ENCODE results near the gene ARID3C.

Gene ARID3C

DNA sequence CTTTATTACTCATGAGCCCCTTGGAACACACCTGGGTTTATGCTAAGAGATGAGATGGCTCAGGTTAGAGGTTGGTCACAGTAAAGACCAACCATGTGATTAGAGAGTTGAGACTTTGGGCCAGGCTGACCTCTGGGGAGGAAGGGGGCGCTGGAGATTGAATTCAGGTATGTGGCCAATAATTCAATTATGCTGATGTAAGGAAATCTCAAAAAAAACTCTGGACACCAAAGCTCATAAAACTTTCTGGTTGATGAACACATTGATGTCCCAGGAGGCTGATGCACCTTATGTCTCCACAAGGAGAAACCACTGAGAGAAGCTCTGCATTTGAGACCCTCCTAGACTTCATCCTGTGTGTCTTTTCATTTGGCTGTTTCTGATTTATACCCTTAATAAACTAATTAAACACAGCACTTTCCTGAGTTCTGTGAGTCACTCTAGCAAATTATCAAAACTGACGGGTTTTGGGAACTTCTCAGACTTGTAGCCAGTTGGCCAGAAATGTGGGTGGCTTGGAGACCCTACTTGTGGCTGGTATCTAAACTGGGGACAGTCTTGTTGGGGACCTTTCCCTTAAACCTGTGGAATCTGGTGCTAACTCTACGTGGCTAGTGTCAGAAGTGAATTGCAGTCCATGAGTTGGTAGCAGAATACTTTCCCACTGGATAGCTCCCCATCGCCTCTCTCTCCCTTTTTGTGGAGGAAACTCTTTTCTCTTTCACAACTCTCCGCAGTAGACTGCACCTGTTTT, 41.1 kb upstream of the ARID3C start:
- no peak overlapping the region for H3K4me3 ChIP-seq (replicated peaks; ENCODE audit: low read depth, low read length)
- TF ChIP-seq, protein P1, sequence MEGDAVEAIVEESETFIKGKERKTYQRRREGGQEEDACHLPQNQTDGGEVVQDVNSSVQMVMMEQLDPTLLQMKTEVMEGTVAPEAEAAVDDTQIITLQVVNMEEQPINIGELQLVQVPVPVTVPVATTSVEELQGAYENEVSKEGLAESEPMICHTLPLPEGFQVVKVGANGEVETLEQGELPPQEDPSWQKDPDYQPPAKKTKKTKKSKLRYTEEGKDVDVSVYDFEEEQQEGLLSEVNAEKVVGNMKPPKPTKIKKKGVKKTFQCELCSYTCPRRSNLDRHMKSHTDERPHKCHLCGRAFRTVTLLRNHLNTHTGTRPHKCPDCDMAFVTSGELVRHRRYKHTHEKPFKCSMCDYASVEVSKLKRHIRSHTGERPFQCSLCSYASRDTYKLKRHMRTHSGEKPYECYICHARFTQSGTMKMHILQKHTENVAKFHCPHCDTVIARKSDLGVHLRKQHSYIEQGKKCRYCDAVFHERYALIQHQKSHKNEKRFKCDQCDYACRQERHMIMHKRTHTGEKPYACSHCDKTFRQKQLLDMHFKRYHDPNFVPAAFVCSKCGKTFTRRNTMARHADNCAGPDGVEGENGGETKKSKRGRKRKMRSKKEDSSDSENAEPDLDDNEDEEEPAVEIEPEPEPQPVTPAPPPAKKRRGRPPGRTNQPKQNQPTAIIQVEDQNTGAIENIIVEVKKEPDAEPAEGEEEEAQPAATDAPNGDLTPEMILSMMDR (IDR thresholded peaks at IDR 0.05; ENCODE audit: insufficient read depth, low read length, poor library complexity, severe bottlenecking) = no peak
- no peaks in the 10 kb centered on the region; the same call in 1 of the 2 replicates for H3K27me3 ChIP-seq (replicated peaks; ENCODE audit: control insufficient read depth, insufficient read depth, low read length)
- DNase-seq (ENCODE audit: extremely low read depth, insufficient read length) = no peak
- H3K36me3 ChIP-seq (ENCODE audit: control insufficient read depth, insufficient read depth, low read length) = no peaks in the 10 kb centered on the region

DNA sequence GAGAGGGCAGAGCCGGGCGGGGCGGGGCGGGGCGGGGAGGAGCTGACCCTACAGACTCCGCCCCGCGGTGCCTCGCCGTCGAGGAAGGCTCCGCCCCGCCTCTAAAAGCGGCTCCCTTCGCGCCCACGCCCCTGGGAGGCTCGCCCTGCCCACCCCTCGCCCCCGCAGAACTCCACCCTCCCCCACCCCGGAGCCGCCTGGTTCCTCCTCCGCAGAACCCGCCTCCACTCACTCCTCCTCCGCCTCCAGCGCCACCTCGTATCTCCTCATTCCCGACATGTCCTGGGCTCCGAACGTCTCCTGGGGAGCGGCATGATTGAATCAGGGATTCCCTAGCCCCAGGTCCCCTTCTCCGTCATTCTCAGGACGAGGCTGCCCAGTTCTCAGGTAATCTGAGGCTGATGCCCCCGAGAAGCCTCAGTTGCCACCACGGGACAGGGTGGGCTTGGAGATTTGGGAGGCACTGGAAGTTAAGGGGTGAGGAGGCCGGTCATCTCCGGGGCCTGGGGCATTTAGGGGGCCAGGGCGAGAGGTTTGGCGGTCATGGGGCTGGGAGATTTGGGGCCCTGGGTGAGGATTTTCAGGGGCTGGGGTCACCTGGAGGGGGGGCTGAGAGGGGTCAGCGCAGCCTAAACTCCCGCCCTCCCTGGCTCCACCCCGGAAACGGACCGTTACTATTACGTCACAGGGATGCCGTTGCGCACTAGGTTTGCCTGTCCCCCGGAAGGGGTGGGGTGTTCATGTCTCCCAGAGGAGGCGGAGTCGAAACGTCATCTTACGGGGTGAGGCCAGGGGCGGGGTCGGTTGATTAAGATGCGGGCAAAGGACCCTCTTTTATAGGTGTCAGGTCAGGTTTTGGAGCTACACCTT, 36.8 kb upstream of the ARID3C start:
- Histone ChIP-seq H3K27me3 (replicated peaks; ENCODE audit: control insufficient read depth, insufficient read depth, low read length) (no peaks in the 10 kb centered on the region; the same call in 1 of the 2 replicates), H3K36me3 (ENCODE audit: control insufficient read depth, insufficient read depth, low read length) (no peaks in the 10 kb centered on the region), H3K4me3 (replicated peaks; ENCODE audit: low read depth, low read length) (peak overlapping the region; percentile 76)
- TF ChIP-seq, protein P1 (IDR thresholded peaks at IDR 0.05; ENCODE audit: insufficient read depth, low read length, poor library complexity, severe bottlenecking) = no peak
- peak; percentile 76 for DNase-seq (ENCODE audit: extremely low read depth, insufficient read length)

DNA sequence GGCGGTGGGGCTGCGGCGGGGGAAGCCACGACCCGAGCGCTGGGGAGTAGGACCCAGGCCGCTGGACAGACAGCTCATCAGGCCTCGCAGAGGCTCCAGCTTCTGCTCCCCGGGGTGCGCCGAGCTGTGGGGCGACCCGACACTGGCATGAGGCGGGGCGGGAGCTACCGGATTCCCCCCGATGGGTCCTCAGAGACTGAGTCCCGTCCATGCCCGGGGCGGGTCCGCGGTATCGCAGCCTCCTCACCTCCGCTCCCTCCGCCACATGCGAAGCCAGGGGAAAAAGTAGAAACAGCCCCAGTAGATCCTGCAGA, 36.2 kb upstream of the ARID3C start:
- TF ChIP-seq, protein P1 (IDR thresholded peaks at IDR 0.05; ENCODE audit: insufficient read depth, low read length, poor library complexity, severe bottlenecking) = no peak
- no peak for DNase-seq (ENCODE audit: extremely low read depth, insufficient read length)
- Histone ChIP-seq H3K4me3 (replicated peaks; ENCODE audit: low read depth, low read length) (peak overlapping the region; percentile 57), H3K36me3 (ENCODE audit: control insufficient read depth, insufficient read depth, low read length) (no peaks in the 10 kb centered on the region), H3K27me3 (replicated peaks; ENCODE audit: control insufficient read depth, insufficient read depth, low read length) (no peaks in the 10 kb centered on the region; the same call in 1 of the 2 replicates)

DNA sequence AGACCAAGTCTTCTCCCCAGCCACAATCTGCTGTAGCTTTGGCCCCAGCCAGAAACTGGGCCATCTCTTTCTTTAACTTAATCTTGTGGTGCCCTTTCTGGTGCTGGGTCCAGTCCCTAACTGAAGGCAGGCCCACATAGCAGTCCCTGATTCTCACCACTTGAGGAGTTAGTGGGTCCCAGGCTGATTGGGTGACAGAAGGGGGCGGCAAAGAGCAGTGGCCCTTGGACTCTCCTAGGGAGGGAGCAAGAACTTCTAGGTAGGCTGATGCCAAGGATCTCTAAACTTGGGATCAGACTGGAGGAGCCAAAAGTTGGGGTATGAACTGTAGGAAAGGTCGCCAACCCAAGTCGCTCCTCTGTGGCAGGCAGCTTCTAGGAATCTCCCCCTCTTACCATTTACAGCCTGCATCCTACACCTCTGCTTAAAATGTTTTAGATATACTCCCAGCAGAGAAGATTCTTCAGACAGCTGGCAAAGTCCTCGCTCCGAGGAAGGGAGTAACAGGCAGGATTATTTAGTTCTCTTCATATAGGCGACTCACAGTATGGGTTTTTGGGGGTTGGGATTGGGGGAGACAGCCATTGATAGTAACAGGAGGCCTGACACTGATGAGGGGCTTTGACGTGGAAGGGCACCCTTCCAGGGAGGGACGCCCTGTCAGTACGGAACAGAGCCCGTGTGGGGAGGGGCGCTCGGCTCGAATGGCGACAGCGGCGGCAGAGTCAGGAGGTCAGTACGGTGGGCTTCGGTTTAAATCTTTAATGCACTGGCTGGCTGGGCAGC, 35.6 kb upstream of the ARID3C start:
- Histone ChIP-seq H3K27me3 (replicated peaks; ENCODE audit: control insufficient read depth, insufficient read depth, low read length) (no peaks in the 10 kb centered on the region; the same call in 1 of the 2 replicates), H3K4me3 (replicated peaks; ENCODE audit: low read depth, low read length) (peak overlapping the region; percentile 57), H3K36me3 (ENCODE audit: control insufficient read depth, insufficient read depth, low read length) (no peaks in the 10 kb centered on the region)
- TF ChIP-seq, protein P1 (IDR thresholded peaks at IDR 0.05; ENCODE audit: insufficient read depth, low read length, poor library complexity, severe bottlenecking) = peak; percentile 99
- peak; percentile 49 for DNase-seq (ENCODE audit: extremely low read depth, insufficient read length)

DNA sequence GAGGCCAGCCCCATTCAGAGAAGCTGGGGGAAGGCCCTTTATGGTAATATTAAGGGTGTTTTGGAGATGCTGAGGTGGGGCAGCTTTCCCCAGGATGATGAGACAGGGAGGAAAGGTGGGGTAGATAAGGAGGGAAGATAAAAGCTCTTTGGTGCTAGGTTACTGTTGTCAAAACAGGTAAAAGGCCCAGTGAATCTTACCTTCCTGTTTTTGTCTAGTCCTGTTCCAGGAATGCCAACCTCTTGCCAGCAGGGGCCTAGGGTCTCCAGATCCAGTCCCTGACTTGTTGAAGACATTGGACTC, 34.4 kb upstream of the ARID3C start:
- Histone ChIP-seq H3K27me3 (replicated peaks; ENCODE audit: control insufficient read depth, insufficient read depth, low read length) (no peaks in the 10 kb centered on the region), H3K4me3 (replicated peaks; ENCODE audit: low read depth, low read length) (no peak overlapping the region), H3K36me3 (ENCODE audit: control insufficient read depth, insufficient read depth, low read length) (no peaks in the 10 kb centered on the region)
- TF ChIP-seq, protein P1 (IDR thresholded peaks at IDR 0.05; ENCODE audit: insufficient read depth, low read length, poor library complexity, severe bottlenecking) = no peak
- no peak for DNase-seq (ENCODE audit: extremely low read depth, insufficient read length)
